HepG2 (cell line): ENCODE results near the gene MPV17L2. TPM values are rescaled to one million over a fixed set of nuclear protein-coding genes. Genes with fewer than 3 reads are reported as not detected.

Experiments
- DPF2 ChIP-seq: sonication (generic); formaldehyde crosslinking; IDR thresholded peaks from 2 replicates; pipeline ENCODE4 v1.4.0; 2020; ENCODE audit warnings: mild to moderate bottlenecking, low read depth, missing genetic modification reagents, borderline replicate concordance
- ELF1 ChIP-seq: sonication (generic); formaldehyde crosslinking; IDR thresholded peaks from 2 replicates; pipeline ENCODE4 v1.4.0; 2020; ENCODE audit warnings: missing genetic modification reagents
- GZF1 ChIP-seq: sonication (generic); formaldehyde crosslinking; IDR thresholded peaks from 2 replicates; pipeline ENCODE4 v1.5.1; 2020; ENCODE audit warnings: mild to moderate bottlenecking, missing genetic modification reagents
- HNF1A ChIP-seq, 2 experiments: sonication (generic) in 1 of 2; formaldehyde crosslinking in 1 of 2; IDR thresholded peaks; 2 replicates each; pipeline versions ENCODE4 v1.4.0 to v1.6.1; 2016 to 2020; ENCODE audit warnings: borderline replicate concordance in 1 of 2, low read depth in 1 of 2, mild to moderate bottlenecking in 1 of 2, missing genetic modification reagents in 1 of 2
- JUN ChIP-seq: sonication (generic); formaldehyde crosslinking; IDR thresholded peaks from 2 replicates; pipeline ENCODE4 v1.4.0; 2020; ENCODE audit warnings: mild to moderate bottlenecking, missing genetic modification reagents
- PAXIP1 ChIP-seq: sonication (generic); formaldehyde crosslinking; conservative IDR thresholded peaks from 2 replicates; pipeline ENCODE4 v1.4.0; 2020; ENCODE audit warnings: mild to moderate bottlenecking, missing genetic modification reagents, moderate library complexity
- RAD21 ChIP-seq: fragments of 450-650 bp; formaldehyde crosslinking; IDR thresholded peaks from 2 replicates; pipeline ENCODE4 v1.5.0; 2020; ENCODE audit warnings: mild to moderate bottlenecking
- SRSF1 ChIP-seq: fragments of 200-400 bp; formaldehyde crosslinking; optimal IDR thresholded peaks from 2 replicates; pipeline ENCODE3; 2017; ENCODE audit warnings: mild to moderate bottlenecking, low read depth, low read length, moderate library complexity
- ZEB1 ChIP-seq: IDR thresholded peaks from 2 replicates; pipeline ENCODE4 v1.6.1; 2012; ENCODE audit warnings: mild to moderate bottlenecking, low read depth, inconsistent platforms; ENCODE audit not compliant: insufficient replicate concordance
- ZKSCAN1 ChIP-seq: fragments of 150-350 bp; IDR thresholded peaks from 2 replicates; pipeline ENCODE4 v1.6.1; 2014; ENCODE audit warnings: low read length
- ZNF235 ChIP-seq: sonication (generic); formaldehyde crosslinking; IDR thresholded peaks from 2 replicates; pipeline ENCODE4 v1.8.1; 2023; ENCODE audit warnings: mild to moderate bottlenecking, missing genetic modification reagents, borderline replicate concordance
- ZNF784 ChIP-seq: sonication (generic); formaldehyde crosslinking; IDR thresholded peaks from 2 replicates; pipeline ENCODE4 v1.5.1; 2020; ENCODE audit warnings: missing genetic modification reagents, mild to moderate bottlenecking, borderline replicate concordance
- polyA plus RNA-seq, 8 experiments: library from polyadenylated mRNA; depleted of rRNA in 3 of 8; stranded (reverse) in 7 of 8; unstranded in 1 of 8; fragments of >200 nt; fragmentation: Illumina TruSeq in 4 of 8; extraction: Trizol in 4 of 8; gene quantifications; 2 replicates each; pipeline versions ENCODE4 v1.2.1 to v1.2.3, GENCODE V29; 2011 to 2016; ENCODE audit warnings: low read depth in 4 of 8, missing spikeins in 1 of 8, mixed read lengths in 1 of 8; ENCODE audit not compliant: insufficient read depth in 1 of 8
- total RNA-seq, 5 experiments: library from RNA; depleted of rRNA; stranded (reverse); fragments of >200 nt; fragmentation: Illumina TruSeq; extraction: Trizol; gene quantifications; 2 replicates each; pipeline ENCODE4 v1.2.3, GENCODE V29; 2016; ENCODE audit warnings: low read depth in 1 of 5

The MPV17L2 gene
- total and polyA plus RNA-seq, 2 of the 13 experiments (the other 11 are each of a cell fraction or from before 2014, with no cell fraction given), result 13.6 to 16.7 TPM

GRCh38 chr19:18225702-18226468 lies 32.9 kb downstream of the MPV17L2 start, which contains the start of gene PDE4C (continued):
- no peak for TF ChIP-seq ZKSCAN1
- TF ChIP-seq ZNF784 (CRISPR knock-in tag), result no peak
- no peak for TF ChIP-seq ELF1 (CRISPR knock-in tag)
- TF ChIP-seq ZEB1, result no peak
- no peak for TF ChIP-seq GZF1
- TF ChIP-seq RAD21 (CRISPR knock-in tag), result no peak
- TF ChIP-seq DPF2 (CRISPR knock-in tag), result no peak; the same call in 1 of the 2 replicates
- peak; percentile 54 for TF ChIP-seq SRSF1
- no peak for TF ChIP-seq HNF1A (IDR thresholded peaks at IDR 0.05; ENCODE audit: low read depth)
- no peak for TF ChIP-seq HNF1A (CRISPR knock-in tag; IDR thresholded peaks at IDR 0.05; ENCODE audit: borderline replicate concordance)
- TF ChIP-seq PAXIP1 (CRISPR knock-in tag), result no peak
- TF ChIP-seq ZNF235 (CRISPR knock-in tag), result no peak
- TF ChIP-seq JUN (CRISPR knock-in tag), result no peak
